ENCODE measurements around the gene PIGV.
A peak's percentile ranks its signal among the peaks of the same experiment; 100 is the strongest.
"Not testable (repeated sequence)": the region's sequence is repeated elsewhere in the genome, so short reads cannot be mapped to it uniquely, and the experiment has no call there.

PIGV gene

DNA sequence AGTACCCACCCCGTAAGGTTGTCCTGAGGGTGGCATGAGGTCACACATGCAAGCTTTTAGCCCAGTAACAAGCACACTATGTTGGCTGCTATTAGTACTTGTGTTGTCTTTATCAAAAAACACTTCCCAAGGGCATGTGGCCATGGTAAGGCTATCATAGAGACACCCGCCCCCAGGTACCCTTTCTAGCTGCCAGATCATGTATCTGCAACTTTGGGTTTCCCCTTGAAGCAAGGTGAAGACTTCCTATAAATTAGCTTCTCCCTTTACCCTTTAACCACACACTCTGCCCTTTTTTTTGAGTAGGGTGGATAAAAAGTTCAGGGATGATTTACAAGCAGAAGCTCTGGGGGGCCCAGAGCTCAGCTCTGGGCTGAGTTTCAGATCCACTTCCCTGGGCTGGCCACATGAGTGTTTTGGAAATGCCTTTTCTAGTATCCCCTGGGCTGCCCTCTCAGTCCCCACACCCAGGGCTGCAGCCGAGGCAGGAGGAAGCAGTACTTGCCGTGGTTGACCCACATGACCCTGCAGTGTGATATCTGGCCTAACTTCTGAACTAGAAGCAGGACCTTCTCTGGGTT is 40.8 kb downstream of the PIGV start:
- Mint-ChIP-seq H3K4me1 (ENCODE audit: low read depth) (peaks cover 75% of the 10 kb centered on the region), H3K36me3 (ENCODE audit: low read depth) (peaks cover 44% of the 10 kb centered on the region), H3K9me3 (no peaks in the 10 kb centered on the region), H3K27me3 (no peaks in the 10 kb centered on the region), H3K27ac (peak overlapping the region; percentile 98), H3K4me3 (peak overlapping the region; percentile 94)

DNA sequence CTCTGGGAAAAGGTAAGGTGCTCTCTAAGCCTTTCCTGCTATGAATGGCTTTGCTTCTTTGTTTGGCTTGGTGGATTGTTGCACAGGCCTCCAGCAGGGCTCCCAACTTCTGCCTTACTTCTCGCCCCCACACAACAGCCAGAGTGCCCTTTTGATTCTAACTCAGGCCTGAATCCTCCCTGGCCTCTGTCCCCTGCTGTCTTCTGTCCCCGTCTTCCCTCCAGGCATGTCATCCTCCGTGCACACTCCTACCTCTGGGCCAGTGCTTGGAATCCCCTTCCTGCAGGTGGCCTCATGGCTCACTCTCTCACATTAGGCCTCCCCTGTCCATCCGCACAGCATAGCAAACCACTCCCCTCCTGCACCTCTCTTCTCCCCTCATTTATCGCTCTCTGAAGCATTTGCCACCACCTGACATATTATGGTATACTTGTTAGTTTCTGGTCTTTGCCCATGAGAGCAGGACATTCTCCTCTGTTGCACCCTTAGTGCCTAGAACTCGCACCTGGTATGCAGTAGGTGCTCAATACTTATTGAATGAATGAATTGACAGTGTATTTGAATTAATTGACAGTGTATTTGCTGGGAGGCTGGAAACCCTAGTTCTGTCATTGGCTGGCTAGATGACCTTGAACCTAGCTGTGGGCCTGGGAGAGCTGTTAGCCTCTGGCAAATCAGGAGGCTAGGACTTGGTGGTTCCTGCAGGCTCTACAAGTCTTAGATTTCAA is 41.6 kb downstream of the PIGV start:
- Mint-ChIP-seq H3K9me3 (no peaks in the 10 kb centered on the region), H3K36me3 (ENCODE audit: low read depth) (peaks cover 51% of the 10 kb centered on the region), H3K4me1 (ENCODE audit: low read depth) (peaks cover 84% of the 10 kb centered on the region), H3K27ac (peak overlapping the region; percentile 84), H3K27me3 (no peaks in the 10 kb centered on the region), H3K4me3 (peak overlapping the region; percentile 94)

DNA sequence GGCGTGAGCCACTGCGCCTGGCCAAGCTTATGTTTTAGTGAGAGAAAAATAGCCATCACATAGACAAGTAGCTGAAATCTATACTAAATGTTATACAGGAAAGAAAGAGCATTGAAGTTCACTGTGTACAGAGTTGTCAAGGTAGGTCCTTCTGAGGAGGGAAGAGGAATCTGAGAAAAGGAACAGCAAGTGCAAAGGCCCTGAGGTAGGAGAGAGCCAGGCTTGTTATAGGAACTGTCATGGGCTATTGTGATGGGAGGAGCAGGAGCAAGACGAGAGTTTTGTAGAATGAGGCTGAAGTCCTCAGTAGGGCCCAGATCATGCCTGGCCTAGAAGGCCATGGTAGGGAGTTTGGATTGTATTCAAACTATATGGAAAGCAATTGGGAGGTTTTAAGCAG is 43.3 kb downstream of the PIGV start:
- Mint-ChIP-seq H3K9me3 (no peaks in the 10 kb centered on the region), H3K36me3 (ENCODE audit: low read depth) (peaks cover 62% of the 10 kb centered on the region), H3K27ac (peak overlapping the region; percentile 27)

DNA sequence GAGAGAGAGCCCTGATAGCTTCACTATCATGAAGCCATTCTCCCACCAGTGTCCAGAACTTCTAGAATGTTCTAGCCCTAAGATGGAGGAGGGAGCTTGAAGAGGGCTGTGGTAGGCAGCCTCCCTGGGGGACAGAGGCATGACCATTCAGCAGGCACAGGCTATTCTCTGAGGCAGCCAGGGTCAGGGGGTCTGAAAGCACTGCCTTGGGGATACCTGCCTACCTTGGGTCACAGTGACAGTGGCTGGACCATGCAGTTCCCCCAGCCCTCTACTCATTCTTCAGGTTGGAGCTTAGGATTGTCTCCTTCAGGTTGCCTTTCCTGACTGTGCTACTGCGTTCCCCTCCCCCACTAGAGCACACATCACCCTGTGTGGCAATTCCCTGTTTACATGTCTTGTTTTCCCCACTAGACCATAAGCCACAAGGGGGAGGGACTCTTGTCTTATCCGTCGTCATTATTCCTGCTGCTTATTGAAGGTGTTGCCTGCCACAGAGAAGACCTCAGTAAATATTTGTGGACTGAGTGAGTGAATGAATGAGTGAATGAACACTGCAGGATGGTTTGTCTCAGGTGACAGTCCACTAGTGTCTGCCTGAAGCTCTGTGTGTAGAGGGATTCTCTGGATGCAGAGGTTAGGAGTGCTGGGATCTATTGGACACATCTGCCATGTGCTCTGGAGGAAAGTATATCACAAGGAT is 43.9 kb downstream of the PIGV start:
- peaks cover 78% of the 10 kb centered on the region for H3K4me1 Mint-ChIP-seq (ENCODE audit: low read depth)
- no peaks in the 10 kb centered on the region for H3K27me3 Mint-ChIP-seq
- peaks cover 67% of the 10 kb centered on the region for H3K36me3 Mint-ChIP-seq (ENCODE audit: low read depth)
- no peaks in the 10 kb centered on the region for H3K9me3 Mint-ChIP-seq
- H3K4me3 Mint-ChIP-seq: no peak overlapping the region
- peak overlapping the region; percentile 96 for H3K27ac Mint-ChIP-seq

More for the DNA sequence above, 43.3 kb downstream of the PIGV start:
- H3K27me3 Mint-ChIP-seq: no peaks in the 10 kb centered on the region
- H3K4me1 Mint-ChIP-seq (ENCODE audit: low read depth): peaks cover 80% of the 10 kb centered on the region
- no peak overlapping the region for H3K4me3 Mint-ChIP-seq

DNA sequence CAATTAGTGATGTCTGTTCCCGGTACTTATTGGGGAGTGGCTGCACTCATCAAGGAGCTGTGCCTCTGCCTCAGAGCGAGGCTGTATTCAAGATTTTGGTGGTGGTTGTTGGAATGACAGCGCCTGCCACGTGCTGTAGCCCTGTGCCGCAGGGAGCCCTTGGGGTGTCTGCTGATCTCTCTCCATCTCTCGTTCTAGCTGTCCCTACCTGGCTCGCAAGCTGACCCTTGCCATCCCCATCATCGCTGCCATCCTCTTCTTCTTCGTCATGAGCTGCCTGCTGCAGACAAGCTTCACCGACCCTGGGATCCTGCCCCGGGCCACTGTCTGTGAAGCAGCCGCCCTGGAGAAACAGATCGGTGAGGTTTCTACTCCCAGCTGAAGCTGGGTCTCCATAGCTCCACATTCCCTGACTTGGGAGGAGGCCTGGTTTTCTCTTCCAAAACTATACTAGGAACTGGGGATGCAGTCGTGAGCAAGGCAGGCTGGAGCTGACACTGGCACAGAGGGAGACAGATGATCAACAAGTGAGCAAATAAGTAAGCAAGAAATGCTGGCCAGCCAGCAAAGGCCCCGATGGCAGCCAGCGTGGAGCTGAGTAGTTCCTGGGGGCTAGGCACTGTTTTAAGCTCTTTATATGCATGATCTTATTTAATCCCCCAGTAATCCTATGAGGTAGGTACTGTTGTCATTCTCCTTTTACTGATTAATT is 44.7 kb downstream of the PIGV start:
- peaks cover 76% of the 10 kb centered on the region for H3K4me1 Mint-ChIP-seq (ENCODE audit: low read depth)
- H3K27me3 Mint-ChIP-seq: no peaks in the 10 kb centered on the region
- H3K9me3 Mint-ChIP-seq: no peaks in the 10 kb centered on the region
- peak overlapping the region; percentile 96 for H3K27ac Mint-ChIP-seq
- H3K4me3 Mint-ChIP-seq: no peak overlapping the region
- H3K36me3 Mint-ChIP-seq (ENCODE audit: low read depth): peaks cover 66% of the 10 kb centered on the region

DNA sequence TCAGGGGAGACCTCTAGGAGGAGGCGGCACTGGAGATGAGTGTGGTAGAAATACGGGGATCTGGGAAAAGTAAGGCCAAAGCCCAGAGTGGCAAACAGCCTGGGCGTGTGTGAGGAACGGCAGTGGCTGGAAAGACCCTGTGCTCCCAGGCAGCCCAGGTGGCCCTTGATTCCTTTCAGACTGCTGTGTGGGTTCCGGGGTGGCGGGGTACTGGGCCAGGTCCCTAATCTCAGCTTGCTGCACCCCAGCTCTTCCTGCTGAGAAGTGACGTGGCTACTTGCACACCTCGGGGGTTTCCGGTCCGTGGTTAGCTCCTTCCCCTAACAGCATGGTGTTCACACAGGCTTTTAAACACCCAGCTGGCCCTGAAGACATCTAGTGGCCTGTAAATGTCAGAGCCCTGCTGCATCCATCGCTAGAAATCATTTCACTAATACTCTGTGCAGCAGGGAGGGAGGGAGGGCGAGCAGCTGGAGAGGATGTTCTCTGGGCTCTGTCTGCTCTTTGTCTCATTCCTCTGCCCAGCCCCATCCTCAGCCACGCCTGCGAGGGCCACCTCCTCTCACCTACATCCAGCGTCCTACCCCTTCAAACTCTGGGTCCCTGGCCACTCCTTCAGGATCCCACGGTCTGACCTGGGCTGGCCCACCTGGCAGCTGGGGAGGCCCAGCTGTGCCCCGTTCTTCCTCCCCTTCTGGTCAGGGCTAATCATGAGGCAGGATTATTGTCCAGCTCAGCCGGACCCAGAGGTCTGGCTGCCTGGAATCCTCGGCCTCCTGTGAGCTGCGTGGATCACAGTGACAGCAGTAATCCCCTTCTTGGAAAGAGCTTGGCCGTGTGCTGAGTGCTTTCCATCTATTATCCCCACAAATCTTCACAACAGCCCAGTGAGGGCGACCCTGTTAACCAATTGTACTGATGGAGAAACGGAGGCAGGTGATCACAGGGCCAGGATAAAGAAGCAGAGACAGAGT is 46.0 kb downstream of the PIGV start:
- peak overlapping the region; percentile 74 for H3K4me3 Mint-ChIP-seq
- H3K27me3 Mint-ChIP-seq: no peaks in the 10 kb centered on the region
- peaks cover 67% of the 10 kb centered on the region for H3K4me1 Mint-ChIP-seq (ENCODE audit: low read depth)
- H3K36me3 Mint-ChIP-seq (ENCODE audit: low read depth): peaks cover 70% of the 10 kb centered on the region
- no peaks in the 10 kb centered on the region for H3K9me3 Mint-ChIP-seq
- peak overlapping the region; percentile 96 for H3K27ac Mint-ChIP-seq

DNA sequence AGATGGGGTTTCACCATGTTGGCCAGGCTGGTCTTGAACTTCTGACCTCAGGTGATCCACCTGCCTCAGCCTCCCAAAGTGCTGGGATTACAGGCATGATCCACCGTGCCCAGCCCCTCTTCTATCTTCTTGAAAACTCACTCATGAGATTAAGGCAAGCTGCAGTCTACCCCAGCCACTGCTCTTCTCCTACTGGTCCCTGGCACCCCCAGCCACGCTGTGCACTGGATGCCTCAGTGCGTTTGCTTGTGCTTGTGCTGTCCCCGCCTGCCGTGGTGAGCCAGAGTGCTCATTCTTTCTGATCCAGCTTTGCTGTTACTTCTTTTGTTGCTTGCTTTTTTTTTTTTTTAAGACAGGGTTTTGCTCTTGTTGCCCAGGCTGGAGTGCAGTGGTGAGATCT is 49.9 kb downstream of the PIGV start:
- not testable (repeated sequence) for H3K4me3 Mint-ChIP-seq, H3K9me3 Mint-ChIP-seq, H3K27ac Mint-ChIP-seq, H3K27me3 Mint-ChIP-seq
- peaks cover 60% of the 10 kb centered on the region for H3K36me3 Mint-ChIP-seq (ENCODE audit: low read depth)
- peaks cover 38% of the 10 kb centered on the region for H3K4me1 Mint-ChIP-seq (ENCODE audit: low read depth)

DNA sequence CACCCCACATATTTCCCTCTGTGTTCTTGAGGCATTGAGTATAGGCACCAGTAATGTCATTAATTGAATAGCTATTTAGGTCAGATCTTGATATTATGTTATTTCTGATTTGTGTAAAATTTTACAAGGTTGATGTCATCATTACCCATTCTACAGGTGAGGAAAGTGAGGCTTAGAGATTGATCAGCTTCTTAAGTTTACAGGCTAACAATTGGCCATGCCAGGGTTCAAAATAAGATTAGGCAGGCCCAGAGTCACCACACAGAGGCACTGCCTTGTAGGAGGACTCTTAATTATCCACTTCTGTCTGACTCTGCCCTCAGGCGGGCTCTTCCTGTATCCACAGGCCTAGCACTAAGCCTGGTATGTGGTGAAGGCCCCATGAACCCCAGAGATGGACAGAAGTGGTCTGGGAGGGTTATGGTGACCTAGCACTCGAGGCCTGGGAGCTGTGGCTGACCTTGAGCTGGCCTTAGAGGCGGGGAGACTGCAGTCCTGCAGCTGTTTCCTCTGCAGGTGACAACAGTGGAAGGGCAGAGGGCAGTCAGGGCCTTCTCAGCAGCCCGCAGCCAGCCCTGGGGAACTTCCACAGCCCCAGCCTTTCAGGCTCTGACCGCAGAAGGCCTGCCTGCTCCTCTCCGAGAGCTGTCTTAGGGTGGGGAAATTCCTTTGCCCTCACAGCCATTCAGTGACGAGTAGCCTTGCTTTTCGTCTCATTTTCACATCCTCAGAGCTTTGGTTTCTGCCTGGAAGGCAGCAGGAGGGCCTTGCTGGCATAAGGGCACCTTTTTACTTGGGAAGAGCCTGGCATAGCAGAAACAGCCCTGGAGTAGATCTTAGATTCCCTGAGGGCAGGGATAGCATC is 51.0 kb downstream of the PIGV start:
- H3K27me3 Mint-ChIP-seq: no peaks in the 10 kb centered on the region
- no peaks in the 10 kb centered on the region for H3K9me3 Mint-ChIP-seq
- H3K4me1 Mint-ChIP-seq (ENCODE audit: low read depth): peaks cover 27% of the 10 kb centered on the region
- H3K27ac Mint-ChIP-seq: peak overlapping the region; percentile 82
- H3K4me3 Mint-ChIP-seq: peak overlapping the region; percentile 20
- H3K36me3 Mint-ChIP-seq (ENCODE audit: low read depth): peaks cover 54% of the 10 kb centered on the region

DNA sequence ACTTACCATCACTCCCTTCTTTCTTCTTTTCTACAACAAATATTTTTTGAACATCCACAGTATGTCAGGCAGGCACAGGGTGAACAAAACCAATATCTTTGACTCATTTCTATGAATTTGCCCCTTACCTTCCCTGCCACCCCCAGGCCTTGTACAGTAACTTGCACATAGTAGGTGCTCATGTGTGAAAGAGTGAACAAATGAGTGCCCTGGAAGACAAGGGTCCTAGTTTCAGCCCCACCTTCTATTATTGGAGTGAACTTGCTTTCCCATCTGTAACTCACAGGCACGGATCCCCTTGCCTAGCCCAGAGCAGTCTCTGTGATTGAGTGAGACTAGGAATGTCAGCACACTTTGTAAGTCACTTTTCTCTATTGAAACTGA is 51.6 kb downstream of the PIGV start:
- H3K36me3 Mint-ChIP-seq (ENCODE audit: low read depth): peaks cover 54% of the 10 kb centered on the region

DNA sequence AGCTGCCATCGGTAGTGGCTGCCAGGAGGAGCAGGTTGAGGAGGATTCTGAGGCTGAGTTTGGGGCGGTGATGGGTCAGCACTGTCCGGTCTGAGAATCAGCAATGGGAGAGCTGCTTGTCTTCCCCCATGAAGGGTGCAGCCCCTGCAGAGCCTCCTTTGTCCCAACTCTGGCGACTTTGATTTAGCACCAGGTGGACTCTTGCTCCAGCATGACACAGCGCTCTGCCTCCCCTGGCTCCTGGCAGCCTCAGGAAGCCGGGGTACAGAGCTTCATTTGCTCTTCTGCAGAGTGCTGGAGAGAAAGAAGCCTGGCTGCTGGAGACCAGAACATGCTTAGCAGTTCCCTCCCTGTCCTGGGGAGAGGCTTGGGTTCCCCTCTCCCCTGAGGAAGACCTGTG is 52.0 kb downstream of the PIGV start:
- peaks cover 21% of the 10 kb centered on the region for H3K4me1 Mint-ChIP-seq (ENCODE audit: low read depth)
- H3K9me3 Mint-ChIP-seq: no peaks in the 10 kb centered on the region
- H3K36me3 Mint-ChIP-seq (ENCODE audit: low read depth): peaks cover 54% of the 10 kb centered on the region
- no peak overlapping the region for H3K4me3 Mint-ChIP-seq
- H3K27ac Mint-ChIP-seq: no peak overlapping the region
- no peaks in the 10 kb centered on the region for H3K27me3 Mint-ChIP-seq

More for the DNA sequence above, 51.6 kb downstream of the PIGV start:
- H3K27me3 Mint-ChIP-seq: no peaks in the 10 kb centered on the region
- H3K27ac Mint-ChIP-seq: peak overlapping the region; percentile 82
- H3K4me1 Mint-ChIP-seq (ENCODE audit: low read depth): peaks cover 23% of the 10 kb centered on the region
- H3K4me3 Mint-ChIP-seq: peak overlapping the region; percentile 20
- H3K9me3 Mint-ChIP-seq: no peaks in the 10 kb centered on the region

DNA sequence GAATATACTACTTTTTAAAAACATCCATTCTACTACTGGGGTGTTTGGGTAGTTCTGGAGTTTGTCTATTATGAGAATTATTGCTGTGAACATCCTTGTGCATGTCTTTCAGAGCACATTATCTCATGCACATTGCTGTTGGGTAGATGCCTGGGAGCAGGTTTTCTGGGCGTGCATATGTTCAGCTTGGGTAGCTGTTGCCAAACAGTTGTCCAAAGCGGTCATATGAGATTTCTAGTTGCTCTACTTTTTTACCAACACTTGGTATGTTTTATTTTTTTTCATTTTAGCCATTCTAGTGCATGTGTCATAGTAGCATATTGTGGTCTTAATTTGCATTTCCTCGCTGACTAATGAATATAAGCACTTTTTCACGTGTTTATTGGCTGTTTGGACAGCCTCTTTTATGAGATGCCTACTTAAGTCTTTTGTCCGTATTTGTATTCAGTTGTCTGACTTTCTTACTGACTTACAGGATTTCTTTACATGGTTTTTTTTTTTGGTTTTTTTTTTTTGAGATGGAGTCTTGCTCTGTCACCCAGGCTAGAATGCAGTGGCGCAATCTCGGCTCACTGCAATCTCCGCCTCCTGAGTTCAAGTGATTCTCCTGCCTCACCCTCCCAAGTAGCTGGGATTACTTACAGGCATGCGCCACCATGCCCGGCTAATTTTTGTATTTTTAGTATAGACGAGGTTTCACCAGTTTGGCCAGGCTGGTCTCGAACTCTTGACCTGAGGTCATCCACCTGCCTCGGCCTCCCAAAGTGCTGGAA is 56.9 kb downstream of the PIGV start:
- peaks cover 5% of the 10 kb centered on the region for H3K4me1 Mint-ChIP-seq (ENCODE audit: low read depth)
- peaks cover 49% of the 10 kb centered on the region for H3K36me3 Mint-ChIP-seq (ENCODE audit: low read depth)
- no peaks in the 10 kb centered on the region for H3K9me3 Mint-ChIP-seq
- H3K27me3 Mint-ChIP-seq: no peaks in the 10 kb centered on the region
- H3K4me3 Mint-ChIP-seq: no peak overlapping the region
- H3K27ac Mint-ChIP-seq: no peak overlapping the region

DNA sequence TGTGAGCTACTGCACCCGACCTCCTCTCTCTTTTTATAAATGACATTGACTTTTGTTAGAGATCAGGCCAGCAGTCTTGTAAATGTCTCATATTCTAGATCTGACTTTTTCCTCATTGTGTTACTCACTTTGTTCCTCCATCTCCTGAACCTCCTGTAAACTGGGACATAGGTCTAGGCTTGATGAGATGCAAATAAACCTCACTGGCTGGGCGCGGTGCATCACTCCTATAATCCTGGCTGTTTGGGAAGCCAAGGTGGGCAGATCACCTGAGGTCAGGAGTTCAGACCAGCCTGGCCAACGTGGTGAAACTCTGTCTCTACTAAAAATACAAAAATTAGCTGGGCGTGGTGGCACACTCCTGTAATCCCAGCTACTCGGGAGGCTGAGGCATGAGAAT is 60.1 kb downstream of the PIGV start:
- not testable (repeated sequence) for H3K27ac Mint-ChIP-seq; H3K4me3 Mint-ChIP-seq; H3K9me3 Mint-ChIP-seq; H3K27me3 Mint-ChIP-seq; H3K4me1 Mint-ChIP-seq (ENCODE audit: low read depth)
- H3K36me3 Mint-ChIP-seq (ENCODE audit: low read depth): peaks cover 67% of the 10 kb centered on the region

Measured in stimulated activated naive CD8-positive, alpha-beta T cell treated with anti-CD3 and anti-CD28 coated beads, Interleukin-15, Interleukin-2, amounts not matched to agents 100 ng/mL and 50 ng/mL, for 24 hours (primary cell).